GM19452 (cell line): ENCODE results near the gene SYNJ1.
A peak's percentile ranks its signal among the peaks of the same experiment; 100 is the strongest.
"Not testable (repeated sequence)": the region's sequence is repeated elsewhere in the genome, so short reads cannot be mapped to it uniquely, and the experiment has no call there.

Experiments
- ATAC-seq: cut with Tn5 transposase; IDR thresholded peaks from one replicate; pipeline ENCODE4 v1.9.1; 2021; ENCODE audit not compliant: unreplicated experiment

The SYNJ1 gene

GRCh38 chr21:32727687-32728455 is at the start of gene SYNJ1:
Gene SYNJ1 (minus strand): TSS chr21:32728013. CDS start chr21:32726895, 1,118 bp downstream.
- ATAC-seq = peak; percentile 90

GRCh38 chr21:32777269-32777668 is 49.5 kb upstream of the SYNJ1 start:
- ATAC-seq = no peak

- no peak for ATAC-seq
Observed at GRCh38 chr21:32776743-32777142, 48.9 kb upstream of the SYNJ1 start.

GRCh38 chr21:32773048-32773344 is 45.2 kb upstream of the SYNJ1 start:
- not testable (repeated sequence) for ATAC-seq

- no peak for ATAC-seq
Observed at GRCh38 chr21:32772281-32773047, 44.7 kb upstream of the SYNJ1 start.

GRCh38 chr21:32770871-32771523 is 43.2 kb upstream of the SYNJ1 start:
- ATAC-seq = peak; percentile 36

- ATAC-seq = no peak
Observed at GRCh38 chr21:32768530-32768929, 40.7 kb upstream of the SYNJ1 start.

- no peak for ATAC-seq
Observed at GRCh38 chr21:32765058-32765457, 37.2 kb upstream of the SYNJ1 start.

GRCh38 chr21:32764186-32764585 is 36.4 kb upstream of the SYNJ1 start:
- no peak for ATAC-seq

- ATAC-seq = no peak
Observed at GRCh38 chr21:32757804-32758203, 30.0 kb upstream of the SYNJ1 start.

- no peak for ATAC-seq
Observed at GRCh38 chr21:32756096-32756495, 28.3 kb upstream of the SYNJ1 start.

GRCh38 chr21:32753818-32754585 is 26.2 kb upstream of the SYNJ1 start:
- no peak for ATAC-seq

GRCh38 chr21:32750405-32750804 is 22.6 kb upstream of the SYNJ1 start:
- ATAC-seq = no peak

GRCh38 chr21:32749662-32750061 is 21.8 kb upstream of the SYNJ1 start:
- no peak for ATAC-seq

GRCh38 chr21:32748529-32748928 is 20.7 kb upstream of the SYNJ1 start:
- no peak for ATAC-seq

- ATAC-seq = no peak
Observed at GRCh38 chr21:32747396-32747795, 19.6 kb upstream of the SYNJ1 start.

GRCh38 chr21:32746711-32747110 is 18.9 kb upstream of the SYNJ1 start:
- not testable (repeated sequence) for ATAC-seq

- no peak for ATAC-seq
Observed at GRCh38 chr21:32742396-32742795, 14.6 kb upstream of the SYNJ1 start.

GRCh38 chr21:32741336-32741735 is 13.5 kb upstream of the SYNJ1 start:
- no peak for ATAC-seq

- no peak for ATAC-seq
Observed at GRCh38 chr21:32739946-32740345, 12.1 kb upstream of the SYNJ1 start.

GRCh38 chr21:32736083-32736482 is 8.3 kb upstream of the SYNJ1 start:
- not testable (repeated sequence) for ATAC-seq
